GM18508 (cell line): Measurements from ENCODE around the gene PARD3B.
"Not testable (repeated sequence)": the region's sequence is repeated elsewhere in the genome, so short reads cannot be mapped to it uniquely, and the experiment has no call there.

Experiments used
- ATAC-seq: cut with Tn5 transposase; IDR thresholded peaks from one replicate; pipeline ENCODE4 v1.9.1; 2021; ENCODE audit warnings: moderate number of reproducible peaks; ENCODE audit not compliant: insufficient read depth, unreplicated experiment

PARD3B gene

DNA sequence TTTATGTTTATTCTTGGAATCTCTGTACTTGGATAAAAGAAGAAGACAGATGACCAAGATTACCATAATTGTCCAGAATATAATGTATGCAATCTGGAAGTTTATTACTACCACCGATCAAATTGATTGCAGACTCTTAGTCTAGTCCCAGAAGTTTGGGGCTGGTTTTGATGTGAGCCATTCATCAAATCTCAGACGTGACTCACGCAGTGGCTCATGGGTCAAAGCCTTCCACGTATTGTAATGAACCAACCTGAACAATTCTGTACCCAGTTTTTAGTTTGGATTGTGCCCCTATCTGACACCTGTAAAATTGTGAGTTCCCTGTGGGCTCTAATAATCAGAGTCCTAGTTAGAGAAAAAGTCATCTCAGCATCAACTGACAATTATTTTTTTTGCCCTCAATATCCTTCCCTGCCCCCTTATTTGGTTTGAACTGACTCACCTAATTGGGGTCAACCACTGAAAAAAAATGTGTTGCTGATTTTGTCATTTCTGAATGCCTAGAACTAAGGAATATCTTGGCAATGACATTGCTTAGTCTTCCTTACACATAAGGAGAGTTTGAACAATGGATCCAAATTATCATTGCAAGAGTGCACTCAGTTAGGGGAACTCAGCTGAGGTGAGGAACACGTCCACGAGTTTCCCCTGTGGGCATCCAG lies 917.5 kb downstream of the PARD3B start:
- no peak for ATAC-seq

DNA sequence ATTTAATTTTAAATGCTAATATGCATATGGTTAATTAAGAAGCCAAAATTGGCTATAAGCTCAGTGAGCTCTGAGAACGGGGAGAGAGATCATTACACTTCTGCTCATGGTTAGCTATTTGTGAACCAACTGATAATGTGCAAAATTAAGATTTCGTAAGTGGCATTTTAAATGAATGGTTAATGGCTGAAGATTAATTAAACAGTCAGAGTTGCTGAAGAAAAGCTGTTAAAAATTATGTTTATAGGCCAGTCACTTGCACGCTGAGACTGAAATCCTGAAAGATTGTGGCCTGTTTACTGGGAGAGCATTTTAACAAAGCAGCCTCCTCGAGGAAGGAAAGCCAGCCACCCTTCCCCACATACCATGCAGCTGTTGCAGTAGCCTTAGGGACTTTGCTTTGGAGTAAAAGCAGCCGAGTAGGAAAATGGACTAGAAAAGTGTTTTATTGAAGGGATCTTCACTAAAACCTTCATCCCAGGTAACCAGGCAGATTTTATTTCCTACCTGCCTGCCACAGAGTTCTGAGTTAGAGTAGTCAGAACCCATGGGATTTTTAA lies 918.3 kb downstream of the PARD3B start:
- no peak for ATAC-seq

DNA sequence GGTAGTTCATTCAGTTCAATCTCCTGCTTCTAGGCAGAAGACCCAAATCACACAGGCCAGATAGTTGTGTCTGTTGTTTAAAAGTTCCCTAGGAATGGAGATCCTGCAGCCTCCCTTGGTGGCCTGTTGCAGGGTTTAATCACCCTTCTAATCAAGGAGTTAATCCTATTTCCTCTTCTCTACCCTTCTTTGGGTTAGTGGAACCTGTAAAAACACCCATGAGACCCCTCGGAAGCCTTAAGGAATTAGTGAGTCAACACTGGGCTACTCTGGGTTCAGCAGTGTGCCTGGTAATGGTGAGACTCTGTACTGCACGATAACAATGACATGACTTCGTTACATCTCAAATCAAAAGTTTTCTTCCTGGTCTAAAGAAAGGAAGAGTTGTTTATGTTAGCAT lies 919.4 kb downstream of the PARD3B start:
- no peak for ATAC-seq

DNA sequence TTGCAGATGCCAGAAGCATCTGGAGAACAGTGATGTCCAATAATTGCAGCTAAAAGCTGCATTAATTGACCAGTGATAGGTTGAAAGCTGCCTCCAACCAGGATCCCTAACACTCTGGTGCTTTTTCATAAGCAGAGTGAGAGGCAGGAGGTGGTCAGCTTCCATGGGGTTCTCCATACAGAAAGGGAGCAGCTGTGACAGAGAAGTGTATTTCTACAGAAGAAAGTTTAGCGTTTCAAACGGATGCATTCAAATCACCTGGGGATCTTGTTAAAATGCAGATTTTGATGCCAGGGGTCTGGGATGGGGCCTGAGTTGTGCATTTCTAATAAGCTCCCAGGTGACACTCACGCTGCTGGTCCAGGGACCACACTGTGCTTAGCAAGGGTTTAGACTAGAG lies 920.5 kb downstream of the PARD3B start:
- ATAC-seq = no peak

DNA sequence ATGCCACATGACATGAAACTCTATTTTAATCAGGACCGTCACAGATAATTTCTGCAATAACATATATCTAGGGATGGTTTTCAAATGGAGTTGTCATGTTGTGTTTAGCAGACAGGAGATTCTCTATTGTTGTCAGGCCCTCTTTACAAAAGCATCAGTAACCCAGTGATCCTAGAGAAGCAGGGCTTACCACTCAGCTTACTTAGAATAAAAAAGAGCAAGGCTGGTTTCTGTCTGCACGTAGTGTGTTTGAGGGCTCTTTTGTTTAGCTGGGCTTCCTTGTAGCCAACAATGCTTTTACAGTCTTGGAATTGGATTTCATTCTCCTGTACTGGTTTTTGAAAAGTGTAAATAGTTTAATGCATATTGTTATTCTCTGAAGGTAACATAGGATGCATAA lies 926.5 kb downstream of the PARD3B start:
- ATAC-seq = no peak

DNA sequence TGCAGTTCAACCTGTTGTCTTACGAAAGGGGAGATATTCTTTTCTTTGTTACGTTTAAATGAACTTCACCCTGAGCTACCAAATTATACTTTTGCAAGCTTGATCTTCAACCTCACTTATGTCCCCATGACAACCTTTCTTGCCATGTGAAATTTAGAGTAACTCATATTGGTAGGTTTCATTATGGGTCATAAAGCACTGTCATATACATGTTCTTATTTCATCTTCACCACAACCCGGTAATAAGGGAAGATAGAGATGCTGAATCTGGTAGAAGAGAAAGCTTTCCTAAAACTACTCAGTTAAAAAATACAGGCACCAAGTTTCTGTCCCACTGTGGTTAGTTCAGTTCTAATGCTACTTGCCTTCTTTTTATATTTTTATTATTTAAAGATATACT lies 928.5 kb downstream of the PARD3B start:
- no peak for ATAC-seq

DNA sequence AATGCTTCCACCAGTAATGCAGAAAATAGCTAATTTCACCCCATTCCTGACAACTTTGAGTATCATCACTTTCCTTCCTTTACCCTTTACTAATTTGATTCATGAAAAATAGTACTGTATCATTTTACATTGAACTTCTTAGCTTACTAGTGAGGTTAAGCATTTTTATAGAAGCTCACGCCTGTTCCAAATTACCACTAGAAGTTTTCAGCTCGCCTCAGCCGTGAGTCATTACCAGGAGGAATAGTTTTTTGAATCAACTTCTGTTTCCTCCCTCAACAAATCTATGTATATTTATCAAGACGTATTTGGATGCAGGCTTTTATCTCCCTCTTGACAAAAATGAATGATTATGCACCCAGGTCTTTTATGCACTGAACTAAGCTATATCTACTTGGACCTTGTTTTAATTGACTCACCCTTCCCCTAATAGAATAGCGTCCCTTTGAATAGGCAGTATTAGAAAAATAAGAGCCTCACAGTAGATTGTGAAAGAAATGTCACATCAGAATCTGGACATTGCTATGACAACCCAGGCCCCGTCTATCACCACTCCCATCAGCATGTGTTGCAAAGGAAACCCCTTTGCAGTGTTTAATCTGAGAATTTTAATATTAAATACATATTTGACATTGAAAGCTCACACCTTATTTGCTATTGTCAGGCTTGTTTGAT lies 929.6 kb downstream of the PARD3B start:
- no peak for ATAC-seq

DNA sequence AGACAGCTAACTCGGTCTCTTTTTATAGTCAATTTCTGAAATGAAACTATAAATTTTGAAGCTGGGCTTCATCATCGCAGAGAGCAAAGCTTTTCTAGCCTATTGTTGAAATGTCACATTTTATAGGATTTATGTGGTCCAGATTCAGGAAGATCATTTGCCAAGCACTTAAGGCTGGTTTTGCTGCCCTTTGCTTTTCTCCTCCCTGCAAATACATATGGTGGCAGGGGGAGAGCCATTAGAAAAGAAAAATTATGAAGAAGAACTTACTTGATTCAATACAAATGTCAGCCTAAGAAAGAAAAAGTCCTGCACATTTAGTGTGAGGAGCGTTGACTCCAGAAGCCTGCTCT lies 930.1 kb downstream of the PARD3B start:
- ATAC-seq = no peak

DNA sequence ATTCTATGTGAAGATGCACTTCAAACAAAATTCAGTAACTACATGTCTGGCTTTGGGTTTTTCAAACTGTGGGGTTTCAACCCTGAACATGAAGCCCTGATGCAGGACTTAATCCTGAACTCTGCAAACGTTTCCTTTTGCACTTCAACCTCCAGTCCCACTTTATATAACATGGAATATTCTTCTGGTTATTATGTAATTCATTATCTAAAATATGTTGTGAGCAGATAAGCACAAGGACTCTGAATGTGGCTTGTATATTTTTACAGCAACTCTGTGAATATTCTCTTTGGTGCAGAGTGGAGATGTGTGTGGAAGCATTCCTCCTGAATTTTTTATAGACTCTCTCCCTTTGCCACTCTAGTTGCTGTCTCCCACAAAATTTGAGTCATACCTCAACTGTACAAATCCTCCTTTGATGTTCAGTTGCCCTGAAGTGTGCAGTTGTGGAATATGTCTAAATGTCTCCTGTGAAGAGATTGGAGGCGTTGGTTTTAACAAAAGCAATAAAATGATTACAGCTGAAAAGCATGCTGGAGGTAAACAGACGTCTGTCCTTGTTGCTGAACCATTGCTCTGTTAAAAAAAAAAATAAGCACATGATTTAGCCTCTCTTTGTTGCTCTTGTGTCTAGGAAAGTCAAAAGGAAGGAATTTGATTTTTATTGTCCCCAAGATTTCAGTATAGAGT lies 931.9 kb downstream of the PARD3B start:
- no peak for ATAC-seq

DNA sequence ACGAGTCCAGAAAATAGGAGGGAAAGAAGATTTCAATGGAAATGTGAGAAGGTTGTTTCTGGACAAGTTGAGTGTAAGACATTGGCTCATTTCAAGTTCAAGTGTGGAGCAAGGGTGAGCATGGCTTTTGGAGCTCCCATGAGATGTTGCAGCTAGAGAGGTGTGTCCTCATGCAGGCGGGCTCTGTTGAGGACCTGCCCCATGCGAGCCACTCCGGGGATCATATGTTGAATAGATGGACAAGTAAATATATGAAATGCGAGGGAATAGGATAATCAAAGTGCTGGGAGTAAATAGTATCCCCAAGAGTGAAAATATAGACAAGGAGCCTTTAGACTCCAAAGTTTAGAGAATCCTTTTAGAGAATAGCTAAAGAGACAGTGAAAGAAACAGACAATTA lies 936.6 kb downstream of the PARD3B start:
- no peak for ATAC-seq

DNA sequence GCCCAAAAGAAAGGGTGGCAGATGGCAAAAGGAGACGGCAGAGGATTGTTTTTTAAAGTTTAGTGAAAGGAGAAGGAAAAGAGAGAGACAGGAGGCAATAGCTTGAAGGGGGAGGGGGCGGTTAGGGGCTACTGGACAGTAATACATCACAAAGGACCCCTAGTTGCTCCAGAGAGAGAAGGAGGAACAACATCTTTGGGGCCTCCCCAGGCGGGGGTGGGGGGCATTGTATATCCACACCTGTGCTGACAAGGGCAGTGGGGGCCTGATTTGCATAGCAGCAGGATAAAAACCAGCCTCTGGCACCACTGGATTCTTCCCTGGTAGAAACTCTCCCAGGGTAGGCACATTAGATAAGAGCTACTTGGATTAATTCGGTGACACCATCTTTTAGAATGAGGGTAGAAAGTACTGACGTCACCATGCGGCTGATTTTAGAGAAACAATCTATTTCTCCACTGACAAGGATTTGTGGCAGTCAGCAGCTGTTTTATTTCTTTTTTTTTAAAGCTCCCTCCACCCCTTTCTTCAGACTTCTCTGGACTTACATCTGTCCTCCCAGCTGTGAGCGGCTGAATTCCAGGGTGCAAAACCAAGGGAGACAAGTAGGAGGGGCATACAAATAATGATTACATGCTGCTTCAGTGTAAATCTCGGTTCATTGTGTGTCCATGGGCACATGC lies 937.3 kb downstream of the PARD3B start:
- ATAC-seq = no peak

DNA sequence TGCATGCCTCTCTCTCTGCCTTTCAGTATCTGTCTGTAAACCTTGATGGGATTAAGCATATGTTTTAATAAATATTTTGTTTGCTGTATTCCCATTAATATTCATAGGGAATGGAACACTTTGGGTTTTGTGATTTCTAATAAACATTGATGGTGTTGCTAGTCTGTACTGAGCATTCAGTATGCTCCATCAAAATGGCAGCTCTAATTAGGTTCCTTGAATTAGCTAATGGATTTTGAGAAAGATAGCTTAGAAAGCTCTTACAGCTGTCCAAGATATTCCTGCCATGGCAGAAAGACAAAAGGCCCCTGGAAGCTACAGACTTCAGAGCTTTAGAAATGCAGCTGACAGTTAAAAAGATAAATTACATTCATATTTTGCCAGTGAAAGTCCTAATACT lies 937.8 kb downstream of the PARD3B start:
- no peak for ATAC-seq

DNA sequence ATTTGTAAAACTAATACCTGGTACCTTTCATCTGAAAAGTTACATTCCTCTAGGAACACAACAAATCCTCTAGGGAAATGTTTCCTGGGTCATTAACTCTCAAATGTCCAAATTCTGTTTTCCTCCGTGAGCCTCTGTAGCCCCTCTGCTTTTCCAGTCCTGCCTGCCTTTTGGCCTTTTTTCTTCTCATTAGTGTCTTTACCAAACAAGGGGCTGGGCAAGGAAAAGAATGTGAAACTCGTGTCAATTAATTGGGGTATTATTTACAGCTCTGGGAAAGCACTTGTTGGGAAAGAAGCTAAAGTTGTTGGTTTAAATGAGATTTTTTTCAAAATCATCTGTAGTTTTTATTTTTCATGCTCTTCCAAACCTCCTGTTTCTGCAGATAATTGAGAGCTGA lies 938.9 kb downstream of the PARD3B start:
- ATAC-seq = no peak

DNA sequence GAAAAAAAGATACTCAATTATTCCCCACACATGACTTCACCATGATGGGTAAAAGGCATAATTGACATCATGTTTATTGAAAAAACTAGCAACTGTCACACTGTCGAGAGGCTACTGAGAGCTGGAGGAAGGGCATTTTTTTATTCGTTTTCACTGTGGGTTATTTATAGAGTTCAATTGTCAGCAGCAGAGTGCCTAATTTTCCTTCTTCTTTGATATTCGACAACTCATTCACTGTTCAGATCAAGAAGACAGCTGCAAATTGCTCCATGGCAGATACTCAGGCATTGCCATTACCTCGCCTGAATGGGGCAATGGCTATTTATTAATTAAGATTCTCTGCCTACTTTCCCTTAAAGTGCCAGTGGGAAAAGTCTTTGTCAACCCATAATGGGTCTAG lies 939.5 kb downstream of the PARD3B start:
- ATAC-seq = no peak

DNA sequence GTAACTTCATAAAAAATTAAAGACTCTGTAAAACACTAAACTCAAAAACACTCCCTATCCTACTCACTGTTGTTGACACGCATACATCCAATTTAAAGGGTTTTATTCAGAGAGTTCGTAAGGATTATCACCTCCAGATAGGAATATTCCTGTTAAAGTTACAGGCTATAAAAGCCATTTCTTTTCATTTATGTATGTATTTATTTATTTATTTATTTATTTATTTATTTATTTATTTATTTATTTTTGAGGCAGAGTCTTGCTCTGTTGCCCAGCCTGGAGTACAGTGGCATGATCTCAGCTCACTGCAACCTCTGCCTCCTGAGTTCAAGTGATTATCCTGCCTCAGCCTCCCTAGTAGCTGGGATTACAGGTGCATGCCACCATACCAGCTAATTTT lies 948.3 kb downstream of the PARD3B start:
- ATAC-seq = not testable (repeated sequence)

DNA sequence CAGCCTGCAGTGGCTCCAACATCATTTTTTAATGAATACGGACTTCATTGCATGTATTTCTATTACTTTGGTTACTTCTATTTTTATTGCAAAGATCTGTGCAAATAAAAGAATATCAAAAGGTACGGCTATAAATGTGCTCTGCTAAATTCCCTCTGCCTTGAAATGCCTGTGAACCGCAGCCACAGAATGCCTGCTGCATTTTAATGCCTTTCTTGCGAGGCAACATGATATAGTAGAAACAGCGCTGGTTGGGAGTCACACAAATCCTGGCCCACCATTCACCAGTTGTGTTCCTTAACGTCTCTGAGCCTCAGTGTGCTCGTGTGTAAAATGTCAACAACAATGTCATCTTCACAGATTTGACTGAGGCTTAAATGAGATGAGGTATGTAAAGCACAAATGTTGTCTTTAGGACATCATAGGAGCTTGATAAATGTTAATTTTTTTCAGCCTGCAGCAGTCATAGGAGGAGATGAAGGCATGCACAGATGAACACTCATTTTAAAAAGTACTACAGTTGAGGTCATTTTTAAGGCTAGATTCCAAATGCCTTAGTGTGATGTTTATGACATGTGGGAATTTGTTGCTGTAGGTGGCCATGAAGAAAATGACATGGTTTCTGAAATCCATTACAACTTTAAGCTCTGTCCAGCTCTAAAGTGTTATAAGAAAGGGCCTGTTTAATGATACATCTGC lies 949.4 kb downstream of the PARD3B start:
- ATAC-seq = no peak

DNA sequence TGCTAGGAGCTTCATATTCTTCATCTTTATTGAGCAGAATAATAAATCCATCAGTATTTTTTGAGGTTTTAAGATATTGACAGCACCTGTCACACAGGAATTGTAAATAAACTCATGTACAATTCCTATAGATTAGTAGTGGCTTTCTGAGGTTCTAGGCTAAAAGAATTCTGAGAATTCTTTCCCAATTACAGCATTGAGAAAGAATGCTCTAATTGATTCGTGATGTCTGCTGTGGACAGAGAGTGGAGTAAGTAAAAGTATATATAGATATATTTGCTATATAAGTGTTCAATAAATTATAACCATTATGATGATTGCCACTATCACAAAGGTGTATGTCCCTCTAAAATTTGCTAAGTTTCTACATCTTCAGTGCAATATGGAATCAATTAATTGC lies 950.5 kb downstream of the PARD3B start:
- ATAC-seq = no peak

DNA sequence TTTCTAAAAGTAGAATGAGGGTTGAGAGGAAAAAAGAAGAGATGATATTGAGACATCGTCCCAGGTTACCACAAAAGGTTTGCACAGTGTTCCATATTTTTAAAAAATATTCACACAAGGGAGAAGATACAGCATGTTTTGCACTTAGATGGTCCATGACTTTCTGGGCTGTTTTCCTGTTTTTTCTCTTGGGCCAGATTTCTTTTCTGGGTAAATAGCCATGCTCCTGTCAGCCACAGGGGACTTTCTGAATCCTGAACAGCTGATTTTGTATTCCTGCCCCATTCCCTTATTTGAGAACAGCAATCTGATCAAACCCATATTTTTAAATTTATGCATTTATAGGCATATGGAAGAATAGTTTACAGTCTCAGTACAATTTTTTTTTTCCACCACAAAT lies 951.1 kb downstream of the PARD3B start:
- ATAC-seq = no peak

DNA sequence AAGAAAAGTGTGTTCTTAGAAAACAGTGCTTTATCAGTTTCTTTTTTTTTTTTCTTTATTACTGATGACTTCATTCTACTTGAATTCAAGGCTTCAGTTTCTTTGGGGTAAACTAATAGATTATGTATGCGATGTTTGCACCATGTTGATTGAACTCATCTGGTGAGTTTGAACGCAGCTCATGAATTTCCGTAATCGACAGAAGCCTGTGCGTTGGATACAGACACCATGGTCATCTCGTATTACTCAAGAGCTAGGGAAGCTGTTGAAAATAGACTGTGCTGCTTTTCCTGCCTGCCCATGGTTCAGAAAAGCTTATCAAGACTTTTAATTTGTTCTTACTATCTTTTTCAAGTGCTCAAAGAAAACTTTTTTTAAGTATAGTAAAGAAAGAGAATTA lies 951.5 kb downstream of the PARD3B start:
- ATAC-seq = no peak

DNA sequence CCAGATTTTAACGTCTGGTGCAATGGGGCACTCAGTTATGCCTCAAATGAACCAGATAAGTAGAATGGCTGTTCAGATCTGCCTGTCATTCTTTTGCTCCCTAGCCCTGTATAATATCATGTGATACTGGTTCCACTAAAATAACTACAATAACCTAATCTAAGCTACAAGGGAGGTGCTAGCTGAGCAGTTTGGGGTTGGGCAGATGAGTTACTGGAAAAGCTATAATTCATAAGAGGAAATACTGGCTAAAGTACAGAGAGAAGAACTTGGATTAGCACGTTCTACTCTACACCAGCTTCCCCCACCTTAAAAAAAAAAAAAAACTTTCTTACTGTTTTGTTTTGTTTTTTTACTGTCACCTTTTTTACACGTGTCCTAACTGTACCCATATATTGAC lies 953.7 kb downstream of the PARD3B start:
- no peak for ATAC-seq
